ENCODE data around the gene OR10G3.

DNA sequence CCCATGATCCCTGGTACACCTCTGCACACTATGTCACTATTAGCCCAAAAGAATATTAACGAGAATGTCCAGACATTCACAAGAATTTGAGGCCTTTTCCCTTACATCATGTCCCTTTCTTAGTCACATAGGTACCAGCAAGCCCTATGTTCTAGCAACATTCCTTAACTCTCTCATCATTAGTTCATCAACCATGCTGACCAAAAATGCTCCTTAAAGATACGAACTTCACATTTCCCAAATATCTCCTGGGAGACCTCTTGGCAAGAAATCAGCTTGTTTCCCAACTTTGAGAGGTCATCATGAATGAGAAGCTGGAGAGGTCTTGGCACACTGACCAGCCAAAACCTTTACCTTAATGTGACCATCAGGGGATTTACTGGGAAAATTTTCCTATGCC is 58.4 kb downstream of the OR10G3 start:
- TF ChIP-seq, protein P1, sequence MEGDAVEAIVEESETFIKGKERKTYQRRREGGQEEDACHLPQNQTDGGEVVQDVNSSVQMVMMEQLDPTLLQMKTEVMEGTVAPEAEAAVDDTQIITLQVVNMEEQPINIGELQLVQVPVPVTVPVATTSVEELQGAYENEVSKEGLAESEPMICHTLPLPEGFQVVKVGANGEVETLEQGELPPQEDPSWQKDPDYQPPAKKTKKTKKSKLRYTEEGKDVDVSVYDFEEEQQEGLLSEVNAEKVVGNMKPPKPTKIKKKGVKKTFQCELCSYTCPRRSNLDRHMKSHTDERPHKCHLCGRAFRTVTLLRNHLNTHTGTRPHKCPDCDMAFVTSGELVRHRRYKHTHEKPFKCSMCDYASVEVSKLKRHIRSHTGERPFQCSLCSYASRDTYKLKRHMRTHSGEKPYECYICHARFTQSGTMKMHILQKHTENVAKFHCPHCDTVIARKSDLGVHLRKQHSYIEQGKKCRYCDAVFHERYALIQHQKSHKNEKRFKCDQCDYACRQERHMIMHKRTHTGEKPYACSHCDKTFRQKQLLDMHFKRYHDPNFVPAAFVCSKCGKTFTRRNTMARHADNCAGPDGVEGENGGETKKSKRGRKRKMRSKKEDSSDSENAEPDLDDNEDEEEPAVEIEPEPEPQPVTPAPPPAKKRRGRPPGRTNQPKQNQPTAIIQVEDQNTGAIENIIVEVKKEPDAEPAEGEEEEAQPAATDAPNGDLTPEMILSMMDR (IDR thresholded peaks at IDR 0.05): no peak
- TF ChIP-seq POLR2A (IDR thresholded peaks at IDR 0.05): no peak
